RWPE2 (cell line): ENCODE data around the gene TSSK3.

Source experiments
- ATAC-seq: fragments of 200-7000 bp; cut with Tn5 transposase; 3 replicates; pipeline ENCODE4 v1.9.1; 2021; ENCODE audit warnings: low read depth
- DNase-seq: peaks from one replicate; pipeline ENCODE4 v3.0.0-alpha.2; 2020; ENCODE audit warnings: low spot score
- H3K27ac ChIP-seq: fragments of 450-650 bp; 2 replicates; pipeline ENCODE4 v1.5.1; 2017; ENCODE audit warnings: mild to moderate bottlenecking; ENCODE audit not compliant: poor library complexity, severe bottlenecking
- H3K27me3 ChIP-seq: fragments of 250-450 bp; sonication (Bioruptor Pico); 2 replicates; pipeline ENCODE4 v1.5.1; 2021; ENCODE audit warnings: mild to moderate bottlenecking, moderate library complexity; ENCODE audit not compliant: insufficient read depth, poor library complexity, severe bottlenecking
- H3K36me3 ChIP-seq: fragments of 250-450 bp; sonication (Bioruptor Pico); 2 replicates; pipeline ENCODE4 v1.5.1; 2020; ENCODE audit warnings: low read depth, mild to moderate bottlenecking, moderate library complexity
- H3K4me1 ChIP-seq: fragments of 250-450 bp; sonication (Bioruptor Pico); 2 replicates; pipeline ENCODE4 v1.5.1; 2021; ENCODE audit warnings: mild to moderate bottlenecking, moderate library complexity; ENCODE audit not compliant: insufficient read depth, poor library complexity, severe bottlenecking
- H3K4me3 ChIP-seq: fragments of 250-450 bp; sonication (Bioruptor Pico); 2 replicates; pipeline ENCODE4 v1.5.1; 2021; ENCODE audit warnings: mild to moderate bottlenecking, moderate library complexity; ENCODE audit not compliant: severe bottlenecking
- H3K9me3 ChIP-seq: fragments of 250-450 bp; sonication (Bioruptor Pico); 2 replicates; pipeline ENCODE4 v1.5.1; 2021; ENCODE audit warnings: mild to moderate bottlenecking, moderate library complexity; ENCODE audit not compliant: severe bottlenecking
- CTCF ChIP-seq: fragments of 450-650 bp; IDR thresholded peaks from one replicate; pipeline ENCODE4 v1.5.1; 2017; ENCODE audit warnings: mild to moderate bottlenecking, moderate library complexity; ENCODE audit not compliant: poor library complexity, severe bottlenecking

The TSSK3 gene

GRCh38 chr1:32365445-32365844 is 3.1 kb downstream of the TSSK3 start:
- DNase-seq (no peak), ATAC-seq (no peak)
- no peaks in the 10 kb centered on the region for H3K4me1 ChIP-seq
- no peak overlapping the region for H3K4me3 ChIP-seq
- no peaks in the 10 kb centered on the region for H3K27me3 ChIP-seq
- no peak for TF ChIP-seq CTCF
- H3K9me3 ChIP-seq = no peaks in the 10 kb centered on the region
- peaks cover 14% of the 10 kb centered on the region; the same call in 1 of the 2 replicates for H3K36me3 ChIP-seq
- no peak overlapping the region for H3K27ac ChIP-seq

- no peaks in the 10 kb centered on the region for H3K4me1 ChIP-seq
- no peak for ATAC-seq
- H3K27me3 ChIP-seq = no peaks in the 10 kb centered on the region
- no peak for TF ChIP-seq CTCF
- H3K9me3 ChIP-seq = no peaks in the 10 kb centered on the region
- H3K27ac ChIP-seq = no peak overlapping the region
- no peak overlapping the region for H3K4me3 ChIP-seq
- no peak for DNase-seq
- peaks cover 25% of the 10 kb centered on the region for H3K36me3 ChIP-seq
Measured at GRCh38 chr1:32367912-32368635, 5.7 kb downstream of the TSSK3 start.

- DNase-seq (no peak), ATAC-seq (no peak)
- Histone ChIP-seq H3K27me3 (no peaks in the 10 kb centered on the region), H3K4me3 (no peak overlapping the region), H3K27ac (no peak overlapping the region), H3K9me3 (no peaks in the 10 kb centered on the region), H3K4me1 (no peaks in the 10 kb centered on the region), H3K36me3 (peaks cover 46% of the 10 kb centered on the region)
- no peak for TF ChIP-seq CTCF
Measured at GRCh38 chr1:32372149-32372756, 9.9 kb downstream of the TSSK3 start.

- Histone ChIP-seq H3K36me3 (peaks cover 39% of the 10 kb centered on the region), H3K4me1 (no peaks in the 10 kb centered on the region), H3K9me3 (no peaks in the 10 kb centered on the region), H3K4me3 (no peak overlapping the region), H3K27me3 (no peaks in the 10 kb centered on the region), H3K27ac (no peak overlapping the region)
- DNase-seq (no peak), ATAC-seq (no peak)
- no peak for TF ChIP-seq CTCF
Measured at GRCh38 chr1:32373996-32374592, 11.8 kb downstream of the TSSK3 start.
